ENCODE results near the gene TCTA.

GRCh38 chr3:49387721-49388120 lies 24.5 kb upstream of the TCTA start:
- TF ChIP-seq CTCF (IDR thresholded peaks at IDR 0.05): no peak
- no peak for TF ChIP-seq POLR2A (IDR thresholded peaks at IDR 0.05; ENCODE audit: low read depth)

Measured in esophagus muscularis mucosa (tissue), 3 donors.